PC-3 (cell line): ENCODE data around the gene OR9A2. TPM values are rescaled to one million over a fixed set of nuclear protein-coding genes. Genes with fewer than 3 reads are reported as not detected.

Source experiments
- total RNA-seq: library from RNA; depleted of rRNA; stranded (reverse); fragments of >200 nt; gene quantifications from 2 replicates; pipeline ENCODE4 v1.2.3, GENCODE V29; 2014; rRNA removed

The OR9A2 gene
- total RNA-seq, 1 experiment from 2014 or later = not detected

Other genes starting within 250 kb of the OR9A2 start
- gene EPHB6, start 172.1 kb downstream of the OR9A2 start, total RNA-seq = 30.5 and 48.2 TPM in 2 replicates
- 0.63 and 1.4 TPM in 2 replicates for gene TRPV6, start 141.4 kb downstream of the OR9A2 start, total RNA-seq
- gene TRPV5, start 93.4 kb downstream of the OR9A2 start, total RNA-seq = not detected in 2 replicates
- gene LLCFC1, start 87.6 kb downstream of the OR9A2 start, total RNA-seq = not detected in 2 replicates
- gene KEL, start 64.8 kb downstream of the OR9A2 start, total RNA-seq = 0.18 TPM in 1 of 2 replicates, not detected in the other
- not detected in 2 replicates for gene OR6V1, start 25.2 kb upstream of the OR9A2 start, total RNA-seq
- gene PIP, start 104.9 kb upstream of the OR9A2 start, total RNA-seq = not detected in 2 replicates
- not detected in 2 replicates for gene TAS2R39, start 156.3 kb upstream of the OR9A2 start, total RNA-seq
- gene TAS2R40, start 194.9 kb upstream of the OR9A2 start, total RNA-seq = not detected in 2 replicates
- gene GSTK1, start 236.3 kb upstream of the OR9A2 start, total RNA-seq = 111 and 117 TPM in 2 replicates